NOMO-1 treated with dmso at 0.1 percent for 144 hours (cell line): ENCODE results near the gene SEC22A.
A peak's percentile ranks its signal among the peaks of the same experiment; 100 is the strongest.
"Not testable (repeated sequence)": the region's sequence is repeated elsewhere in the genome, so short reads cannot be mapped to it uniquely, and the experiment has no call there.

ENCODE experiments used
- DNase-seq: peaks from one replicate; lab custom pipeline; 2025; ENCODE audit not compliant: unreplicated experiment; lab: John Stamatoyannopoulos, UW

The SEC22A gene

DNA sequence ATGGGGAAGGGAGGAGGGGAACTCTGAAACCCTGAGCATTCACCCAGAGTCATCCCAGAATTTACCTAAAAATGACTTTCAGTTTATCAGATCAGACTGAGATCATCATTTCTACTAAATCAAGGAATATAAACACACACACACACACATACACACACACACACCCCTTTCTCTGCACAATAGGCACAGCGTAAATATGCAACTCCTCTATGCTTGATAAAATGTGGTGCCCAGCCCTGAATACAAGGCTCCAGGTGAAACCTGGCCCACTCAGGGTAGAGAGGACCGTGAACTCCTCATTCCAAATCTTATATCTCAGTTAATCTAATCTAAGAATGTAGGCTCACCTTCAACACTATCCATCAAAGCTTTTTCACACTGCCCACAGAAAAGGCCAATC is 31.8 kb upstream of the SEC22A start:
- no peak for DNase-seq

DNA sequence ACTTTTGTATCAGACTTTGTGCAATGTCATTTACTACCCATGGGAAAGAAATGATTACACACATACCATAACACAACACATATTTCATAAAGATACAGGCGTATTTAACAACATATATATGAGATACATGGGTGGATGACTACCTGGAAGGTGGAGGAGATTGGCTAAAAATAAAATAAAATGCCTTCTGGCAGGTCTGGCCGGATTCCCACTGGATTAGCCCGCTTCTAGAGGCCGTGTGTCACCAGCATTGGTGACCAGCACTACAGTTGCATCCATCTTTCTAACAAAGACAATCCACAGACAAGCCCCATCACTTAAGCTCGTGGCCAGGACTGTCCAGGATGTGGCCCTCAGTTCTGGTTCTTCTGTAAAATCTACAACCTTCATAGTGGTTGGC is 21.0 kb upstream of the SEC22A start:
- no peak for DNase-seq

GRCh38 chr3:123186695-123187094 is 15.0 kb upstream of the SEC22A start:
- no peak for DNase-seq

GRCh38 chr3:123188058-123188457 is 13.7 kb upstream of the SEC22A start:
- DNase-seq, result no peak

GRCh38 chr3:123193448-123194101 is 8.2 kb upstream of the SEC22A start:
- DNase-seq, result no peak

- no peak for DNase-seq
These were observed 7.2 kb upstream of the SEC22A start for GRCh38 chr3:123194552-123194951.

DNA sequence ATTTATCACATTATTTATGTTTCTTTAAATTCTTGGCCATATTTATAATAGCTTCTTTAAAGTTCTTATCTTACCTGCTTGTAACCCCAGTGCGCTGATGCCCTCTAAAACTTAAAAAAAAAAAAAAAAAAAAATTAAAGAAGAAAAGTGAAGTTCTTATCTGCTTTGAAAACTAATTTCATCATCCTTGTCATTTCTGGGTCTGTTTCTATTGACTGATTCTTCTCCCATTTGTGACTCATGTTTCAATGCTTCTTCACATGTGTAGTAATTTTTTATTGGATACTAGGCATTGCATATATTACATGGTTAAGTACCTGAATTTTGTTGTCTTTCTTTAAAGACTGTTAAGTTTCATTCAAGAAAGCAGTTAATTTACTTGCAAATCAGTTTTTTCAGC is 3.4 kb upstream of the SEC22A start:
- DNase-seq, result no peak

GRCh38 chr3:123201223-123201556 is 553 bp upstream of the SEC22A start:
- no peak for DNase-seq

- no peak for DNase-seq
These were observed 708 bp downstream of the SEC22A start for GRCh38 chr3:123202451-123202850.

DNA sequence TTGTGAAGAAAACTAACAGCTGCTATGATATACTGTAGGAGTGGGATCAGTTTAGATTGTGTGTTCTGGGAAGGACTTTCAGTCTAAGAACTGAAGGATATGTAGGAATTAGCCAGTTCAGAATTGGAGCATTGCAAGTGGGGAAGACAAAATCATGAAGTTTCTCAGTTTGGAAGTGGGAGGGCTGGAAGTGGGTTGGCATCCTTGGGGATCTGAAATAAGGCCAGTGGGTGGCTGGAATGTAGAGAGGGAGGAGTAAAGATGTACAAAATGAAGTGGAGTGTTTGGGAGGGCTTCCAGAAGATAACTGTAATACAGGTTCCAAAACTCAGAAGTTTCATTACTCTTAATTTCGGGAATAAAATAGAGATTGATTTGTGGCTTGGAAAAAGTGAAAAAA is 17.2 kb downstream of the SEC22A start:
- DNase-seq, result no peak

DNA sequence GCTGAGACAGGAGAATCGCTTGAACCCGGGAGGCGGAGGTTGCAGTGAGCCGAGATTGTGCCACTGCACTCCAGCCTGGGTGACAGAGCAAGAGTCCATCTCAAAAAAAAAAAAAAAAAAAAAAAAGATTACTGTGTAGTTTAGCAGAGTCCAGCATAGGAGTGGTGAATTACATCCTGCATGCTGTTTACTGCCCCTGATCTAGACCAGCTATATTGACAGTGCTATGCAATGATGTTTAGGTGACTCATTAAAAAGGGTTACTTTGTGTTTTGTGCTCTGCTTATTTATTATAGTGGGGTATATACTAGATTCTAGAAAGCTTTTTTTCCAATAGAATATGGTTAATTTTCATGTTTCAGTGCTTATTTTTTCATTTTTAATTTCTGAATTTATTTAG is 19.6 kb downstream of the SEC22A start:
- DNase-seq, result not testable (repeated sequence)

DNA sequence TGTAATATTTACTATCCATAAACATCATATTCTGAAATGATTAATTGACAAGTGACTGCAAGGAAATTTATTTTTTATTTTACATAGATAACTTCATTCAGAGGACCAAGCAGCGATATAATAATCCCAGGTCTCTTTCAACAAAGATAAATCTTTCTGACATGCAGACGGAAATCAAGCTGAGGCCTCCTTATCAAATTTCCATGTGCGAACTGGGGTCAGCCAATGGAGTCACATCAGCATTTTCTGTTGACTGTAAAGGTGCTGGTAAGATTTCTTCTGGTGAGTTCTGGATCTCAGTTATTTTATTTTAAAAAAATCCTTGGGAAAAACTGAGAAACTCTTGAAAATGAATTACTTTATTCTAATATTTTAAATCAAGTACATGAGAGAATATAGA is 23.3 kb downstream of the SEC22A start:
- DNase-seq, result no peak

DNA sequence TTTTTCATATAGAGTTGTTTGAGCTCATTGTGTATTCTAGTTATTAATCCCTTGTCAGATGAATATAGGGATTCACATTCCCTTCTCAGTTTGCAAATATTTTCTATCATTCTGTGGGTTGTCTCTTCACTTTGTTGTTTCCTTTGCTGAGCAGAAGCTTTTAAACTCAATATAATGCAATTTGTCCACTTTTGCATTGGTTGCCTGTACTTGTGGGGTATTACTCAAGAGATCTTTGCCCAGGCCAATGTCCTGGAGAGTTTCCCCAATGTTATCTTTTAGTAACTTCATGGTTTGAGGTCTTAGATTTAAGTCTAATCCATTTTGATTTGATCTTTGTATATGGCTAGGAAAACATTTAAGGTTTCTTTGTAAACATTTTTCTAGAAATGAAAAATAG is 24.8 kb downstream of the SEC22A start:
- DNase-seq, result no peak

DNA sequence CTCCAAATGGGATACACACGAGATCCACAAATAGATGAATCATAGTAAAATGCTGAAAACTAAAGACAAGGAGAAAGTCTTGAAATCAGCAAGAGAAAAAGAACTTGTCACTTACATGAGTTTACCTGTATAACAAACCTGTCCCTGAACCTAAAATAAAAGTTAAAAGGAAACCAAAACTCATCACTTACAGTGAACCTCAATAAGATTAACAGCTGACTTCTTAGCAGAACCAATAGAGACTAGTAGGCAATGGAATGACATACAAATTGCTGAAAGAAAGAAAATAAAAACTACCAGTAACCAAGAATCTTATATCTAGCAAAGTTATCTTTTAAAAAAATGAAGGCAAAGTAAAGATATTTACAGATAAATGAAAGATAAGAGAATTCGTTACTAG is 27.4 kb downstream of the SEC22A start:
- no peak for DNase-seq

DNA sequence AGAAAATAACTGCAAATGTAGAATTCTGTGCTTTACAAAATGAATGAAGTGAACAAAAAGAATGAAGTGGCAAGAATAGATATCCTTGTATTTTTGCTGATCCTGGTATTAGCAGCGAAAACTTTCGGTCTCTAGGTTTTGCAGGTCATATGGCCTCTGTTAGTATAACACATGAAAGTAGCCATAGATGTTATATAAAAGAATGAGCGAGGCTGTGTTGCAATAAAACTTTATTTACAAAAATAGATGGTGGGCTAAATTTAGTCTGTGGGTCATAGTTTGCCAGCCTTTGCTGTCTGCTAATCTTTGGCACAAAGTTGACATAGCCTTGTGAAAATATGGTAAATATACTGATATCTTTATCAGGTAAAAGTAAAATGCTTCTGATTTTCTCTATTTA is 35.2 kb downstream of the SEC22A start:
- DNase-seq, result no peak

DNA sequence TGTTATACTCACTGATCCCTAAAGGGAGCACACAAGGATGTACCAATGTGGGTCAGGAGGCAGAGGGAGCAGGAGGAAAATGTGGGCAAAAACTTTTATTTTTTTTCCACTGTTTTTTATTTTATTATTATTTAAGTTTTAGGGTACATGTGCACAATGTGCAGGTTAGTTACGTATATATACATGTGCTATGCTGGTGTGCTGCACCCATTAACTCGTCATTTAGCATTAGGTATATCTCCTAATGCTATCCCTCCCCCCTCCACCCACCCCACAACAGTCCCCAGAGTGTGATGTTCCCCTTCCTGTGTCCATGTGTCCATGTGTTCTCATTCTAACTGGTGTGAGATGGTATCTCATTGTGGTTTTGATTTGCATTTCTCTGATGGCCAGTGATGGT is 37.4 kb downstream of the SEC22A start:
- DNase-seq, result not testable (repeated sequence)

GRCh38 chr3:123239756-123240155 is 38.0 kb downstream of the SEC22A start:
- no peak for DNase-seq

DNA sequence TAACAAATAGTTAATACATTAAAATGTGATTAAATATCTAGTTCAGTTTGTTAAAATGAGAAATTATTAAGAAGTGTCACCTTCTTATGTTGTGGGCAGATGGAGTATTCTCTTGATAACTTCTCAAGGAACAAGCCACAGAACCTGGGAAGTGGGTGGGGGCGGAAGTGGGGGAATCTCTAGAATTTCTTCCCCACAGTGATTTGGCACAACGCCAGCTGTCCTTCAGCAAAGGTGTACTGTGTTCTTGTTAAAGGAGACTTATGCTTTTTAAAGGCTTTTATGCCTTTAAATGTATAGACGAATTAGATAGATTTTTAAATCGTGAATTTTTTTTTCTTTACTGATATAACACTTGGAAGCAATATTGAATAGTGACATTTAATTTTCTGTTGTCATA is 42.4 kb downstream of the SEC22A start:
- no peak for DNase-seq

DNA sequence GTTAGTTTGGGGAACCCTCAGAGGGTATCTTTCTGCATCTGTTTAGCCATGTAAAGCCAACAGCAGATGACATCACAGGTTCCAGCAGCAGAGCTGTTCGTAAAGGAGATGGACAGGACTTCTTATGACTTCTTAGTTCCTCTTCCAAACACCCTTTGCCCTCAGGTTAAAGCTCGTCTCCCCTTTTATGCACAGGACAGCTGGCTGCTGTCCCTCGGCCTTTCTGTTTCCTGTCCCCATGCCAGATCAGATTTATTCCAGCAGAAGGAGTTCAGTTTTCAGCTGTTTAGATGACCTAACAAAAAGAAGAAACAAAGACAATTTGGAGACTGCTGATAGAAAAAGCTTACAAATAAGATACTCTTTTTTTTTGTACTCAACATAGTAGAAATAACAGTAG is 45.1 kb downstream of the SEC22A start:
- no peak for DNase-seq

- no peak for DNase-seq
These were observed 54.5 kb downstream of the SEC22A start for GRCh38 chr3:123256256-123256655.

GRCh38 chr3:123258359-123258758 is 56.6 kb downstream of the SEC22A start:
- DNase-seq, result no peak

DNA sequence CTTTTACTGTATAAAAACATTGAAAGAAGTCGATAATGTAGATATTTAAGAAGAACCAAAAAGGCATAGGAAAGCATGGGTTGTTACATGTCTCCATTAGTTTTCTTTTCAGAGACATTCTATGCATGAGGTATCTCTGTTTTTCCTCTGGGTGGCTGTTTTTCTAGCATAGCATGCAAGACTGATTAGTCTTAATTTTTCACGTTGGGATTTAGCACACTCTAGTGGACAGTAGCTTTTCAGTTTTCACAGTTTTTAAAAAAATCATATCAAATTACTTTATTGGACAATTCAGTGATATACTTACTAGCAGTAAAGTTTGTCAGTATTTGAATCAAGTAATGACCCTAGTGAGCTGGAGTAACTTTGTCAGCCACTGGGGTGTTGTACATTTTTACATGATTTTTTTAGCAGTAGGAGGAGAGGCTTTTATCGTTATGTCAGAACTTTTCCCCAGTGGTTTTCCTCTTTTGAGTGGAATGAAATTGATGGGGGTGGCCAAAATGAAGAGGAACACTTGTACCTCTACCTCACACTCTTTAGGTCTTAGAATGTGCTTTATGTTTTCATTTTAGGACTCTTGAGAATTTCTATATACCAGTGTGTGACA is 57.2 kb downstream of the SEC22A start:
- peak; percentile 19 for DNase-seq

DNA sequence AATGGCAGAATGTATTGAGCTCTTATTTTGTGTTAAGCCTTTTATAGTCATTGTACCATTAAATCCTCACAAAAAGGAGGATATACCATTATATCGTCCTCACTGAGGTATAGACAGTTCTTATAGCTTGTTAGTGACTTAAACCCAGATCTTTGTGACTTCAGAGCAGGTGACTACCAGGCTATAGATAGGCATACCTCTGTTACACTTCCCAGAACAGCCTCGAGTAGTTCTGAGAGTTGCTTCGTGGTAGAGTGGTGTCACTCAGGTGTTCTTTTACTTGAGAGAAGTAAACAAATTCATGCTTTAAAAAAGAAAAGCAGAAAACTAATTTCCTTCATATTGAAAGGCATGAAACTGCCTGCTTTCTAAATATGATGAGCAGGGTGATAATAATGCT is 59.9 kb downstream of the SEC22A start:
- DNase-seq, result no peak
